Lung (tissue), 12 donors: ENCODE results near the gene ADPRH. TPM values are rescaled to one million over a fixed set of nuclear protein-coding genes. Genes with fewer than 3 reads are reported as not detected.

Experiments
- ATAC-seq: fragments of 200-7000 bp; cut with Tn5 transposase; one replicate; pipeline ENCODE4 v1.9.1; 2020; ENCODE audit warnings: moderate number of reproducible peaks; ENCODE audit not compliant: insufficient read depth, low FRiP score
- DNase-seq, 3 donors: peaks; one replicate each; pipeline ENCODE4 v3.0.0-alpha.2; 2013 to 2017
- H3K27ac ChIP-seq, 2 donors: one replicate each; pipeline ENCODE4 v1.5.1; 2013; ENCODE audit warnings: mild to moderate bottlenecking in 2 of 2, moderate library complexity in 2 of 2, control low read depth in 1 of 2, inconsistent platforms in 1 of 2, low read depth in 1 of 2, low read length in 1 of 2
- H3K27me3 ChIP-seq, 3 donors: one replicate each; pipeline ENCODE4 v1.5.1; 2013; ENCODE audit warnings: low read length in 2 of 3; ENCODE audit not compliant: control insufficient read depth in 3 of 3, insufficient read depth in 3 of 3
- H3K36me3 ChIP-seq, 4 donors: one replicate each; pipeline ENCODE4 v1.5.1; 2013; ENCODE audit warnings: low read length in 4 of 4, mild to moderate bottlenecking in 1 of 4, moderate library complexity in 1 of 4; ENCODE audit not compliant: control insufficient read depth in 4 of 4, insufficient read depth in 4 of 4
- H3K4me1 ChIP-seq, 5 donors: one replicate each; pipeline ENCODE4 v1.5.1; 2013; ENCODE audit warnings: low read length in 5 of 5, mild to moderate bottlenecking in 2 of 5, moderate library complexity in 1 of 5; ENCODE audit not compliant: control insufficient read depth in 5 of 5, insufficient read depth in 5 of 5
- H3K4me3 ChIP-seq: one replicate; pipeline ENCODE4 v1.5.1; 2013; ENCODE audit warnings: mild to moderate bottlenecking, control low read depth, moderate library complexity
- H3K9ac ChIP-seq, 2 donors: one replicate each; pipeline ENCODE4 v1.5.1; 2013; ENCODE audit warnings: low read length in 2 of 2, control low read depth in 1 of 2; ENCODE audit not compliant: insufficient read depth in 1 of 2
- H3K9me3 ChIP-seq, 4 donors: one replicate each; pipeline ENCODE4 v1.5.1; 2013; ENCODE audit warnings: low read length in 3 of 4, mild to moderate bottlenecking in 1 of 4, moderate library complexity in 1 of 4; ENCODE audit not compliant: control insufficient read depth in 4 of 4, insufficient read depth in 3 of 4
- WGBS, 2 donors: extraction: QIAGEN DNeasy Blood & Tissue Kit; methylation state at CpG; one replicate each; pipeline ENCODE4 v1.1.7; 2013; 5-methylcytosine and 5-hydroxymethylcytosine counted together
- polyA plus RNA-seq, 2 donors: library from polyadenylated mRNA; stranded (reverse); fragments of 200-250 nt; gene quantifications; one replicate each; pipeline ENCODE4 v1.2.1, GENCODE V29; 2013
- total RNA-seq, 2 donors: library from RNA; depleted of rRNA in 1 of 2; stranded (reverse); fragments of >200 nt in 1 of 2; gene quantifications; one replicate each; pipeline ENCODE4 v1.2.1, GENCODE V29; 2014 to 2021
- TF ChIP-seq, protein P1 (sequence below): IDR thresholded peaks from 2 replicates; pipeline ENCODE4 v1.5.1; 2012; ENCODE audit warnings: mild to moderate bottlenecking; ENCODE audit errors: control extremely low read depth, extremely low read depth
- donor health status: control.
- donor health status: control.
- donor health status: Bipolar disorder and iron deficiency.
- donor health status: healthy.
- donor health status: DM: yes; HTN: yes; CAD: no.

The ADPRH gene
- total and polyA plus RNA-seq, 4 donors: 5.4 to 26.3 (median 14.2) TPM

DNA sequence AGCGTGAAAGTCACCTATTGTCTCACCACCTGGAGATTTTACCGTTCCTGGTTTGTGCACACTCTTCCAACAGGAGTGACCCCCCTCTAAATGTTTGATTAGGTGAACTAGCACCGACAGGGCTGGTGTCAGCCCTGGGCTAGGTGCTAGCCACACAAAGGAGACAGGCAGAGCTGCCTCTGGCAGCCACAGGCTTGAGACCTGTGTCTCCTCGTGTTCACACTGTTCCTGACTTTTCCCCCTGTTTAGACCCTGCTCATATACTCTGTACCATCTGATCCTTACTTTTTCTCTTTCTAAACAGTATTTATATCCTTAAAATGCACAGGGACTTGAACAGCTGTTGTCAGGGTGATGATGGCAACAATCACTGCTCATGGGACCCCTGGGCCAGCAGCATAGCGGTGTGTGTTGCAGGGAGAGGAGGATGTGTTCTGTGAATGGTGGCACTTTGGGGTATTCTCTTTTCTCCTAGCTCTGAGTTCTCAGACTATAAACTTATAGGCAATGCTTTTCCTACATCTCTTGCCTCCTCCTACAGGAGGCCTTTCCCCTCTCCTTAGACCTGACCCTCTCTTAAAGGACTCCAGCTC, 25.4 kb upstream of the ADPRH start:
- no peaks in the 10 kb centered on the region for H3K9me3 ChIP-seq
- H3K4me1 ChIP-seq: peaks cover 0 to 2% (median 0%) of the 10 kb centered on the region in 5 donors
- H3K27ac ChIP-seq: no peak overlapping the region
- 66 to 69% methylated on average over 5 of the region's 5 CpGs for WGBS, 2 donors
- no peak overlapping the region for H3K9ac ChIP-seq
- H3K4me3 ChIP-seq: no peak overlapping the region
- no peak for DNase-seq
- H3K27me3 ChIP-seq: no peaks in the 10 kb centered on the region
- H3K36me3 ChIP-seq: peaks cover 0 to 7% (median 0%) of the 10 kb centered on the region in 4 donors
- TF ChIP-seq, protein P1, sequence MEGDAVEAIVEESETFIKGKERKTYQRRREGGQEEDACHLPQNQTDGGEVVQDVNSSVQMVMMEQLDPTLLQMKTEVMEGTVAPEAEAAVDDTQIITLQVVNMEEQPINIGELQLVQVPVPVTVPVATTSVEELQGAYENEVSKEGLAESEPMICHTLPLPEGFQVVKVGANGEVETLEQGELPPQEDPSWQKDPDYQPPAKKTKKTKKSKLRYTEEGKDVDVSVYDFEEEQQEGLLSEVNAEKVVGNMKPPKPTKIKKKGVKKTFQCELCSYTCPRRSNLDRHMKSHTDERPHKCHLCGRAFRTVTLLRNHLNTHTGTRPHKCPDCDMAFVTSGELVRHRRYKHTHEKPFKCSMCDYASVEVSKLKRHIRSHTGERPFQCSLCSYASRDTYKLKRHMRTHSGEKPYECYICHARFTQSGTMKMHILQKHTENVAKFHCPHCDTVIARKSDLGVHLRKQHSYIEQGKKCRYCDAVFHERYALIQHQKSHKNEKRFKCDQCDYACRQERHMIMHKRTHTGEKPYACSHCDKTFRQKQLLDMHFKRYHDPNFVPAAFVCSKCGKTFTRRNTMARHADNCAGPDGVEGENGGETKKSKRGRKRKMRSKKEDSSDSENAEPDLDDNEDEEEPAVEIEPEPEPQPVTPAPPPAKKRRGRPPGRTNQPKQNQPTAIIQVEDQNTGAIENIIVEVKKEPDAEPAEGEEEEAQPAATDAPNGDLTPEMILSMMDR: no peak
- no peak for ATAC-seq

DNA sequence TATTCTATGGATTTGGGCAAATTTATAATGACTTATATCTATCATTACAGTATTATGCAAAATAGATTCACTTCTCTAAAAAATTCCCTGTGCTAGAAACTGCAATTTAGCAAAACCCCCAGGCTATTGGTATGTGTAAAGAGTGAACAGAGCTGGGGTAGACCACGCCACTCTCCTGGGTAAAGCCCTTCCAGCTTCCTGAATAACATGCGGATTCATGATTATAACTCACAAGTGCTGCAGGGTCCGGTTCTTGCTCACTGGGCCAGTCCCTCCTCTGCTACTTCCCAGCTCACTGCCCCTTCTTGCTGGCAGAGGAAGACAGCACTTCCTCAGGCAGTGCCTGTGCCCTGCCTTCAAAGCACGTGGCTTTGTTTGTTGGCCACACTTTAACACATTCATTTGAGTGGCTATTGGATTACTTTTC, 24.0 kb upstream of the ADPRH start:
- no peak for DNase-seq
- Histone ChIP-seq H3K9ac (no peak overlapping the region), H3K9me3 (no peaks in the 10 kb centered on the region), H3K27me3 (no peaks in the 10 kb centered on the region), H3K27ac (no peak overlapping the region), H3K36me3 (peaks cover 0 to 7% (median 0%) of the 10 kb centered on the region in 4 donors), H3K4me3 (no peak overlapping the region), H3K4me1 (peaks cover 0 to 2% (median 0%) of the 10 kb centered on the region in 5 donors)
- peak; percentile 49 for ATAC-seq
- 28 to 31% methylated on average over 4 of the region's 4 CpGs for WGBS, 2 donors
- TF ChIP-seq, protein P1: no peak

DNA sequence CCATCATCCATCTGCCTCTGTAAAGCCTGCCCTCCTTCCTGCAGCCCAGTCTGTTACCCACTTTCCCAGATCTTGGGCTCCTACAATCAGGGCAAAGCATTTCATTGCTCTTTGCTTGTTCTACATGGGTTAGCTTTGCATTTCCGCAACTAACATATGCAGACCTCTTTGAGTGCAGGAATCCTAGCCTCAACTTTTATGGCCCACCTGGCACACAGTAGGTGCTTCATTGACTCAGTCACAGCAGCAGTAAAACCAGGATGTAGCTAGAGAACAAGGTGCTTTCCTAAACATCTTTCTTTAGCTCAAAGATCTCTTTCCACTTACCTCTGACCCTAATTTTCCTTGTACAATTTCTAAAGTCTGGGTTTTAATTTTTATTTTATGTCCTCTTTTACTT, 23.4 kb upstream of the ADPRH start:
- 73 to 97% methylated on average over 1 of the region's 1 CpG for WGBS, 2 donors

More for the DNA sequence above, 23.4 kb upstream of the ADPRH start:
- ATAC-seq: no peak
- no peak for DNase-seq
- peaks cover 0 to 2% (median 0%) of the 10 kb centered on the region in 5 donors for H3K4me1 ChIP-seq
- no peaks in the 10 kb centered on the region for H3K9me3 ChIP-seq
- H3K27me3 ChIP-seq: no peaks in the 10 kb centered on the region
- TF ChIP-seq, protein P1: no peak
- peaks cover 0 to 3% (median 0%) of the 10 kb centered on the region in 4 donors for H3K36me3 ChIP-seq
- no peak overlapping the region for H3K9ac ChIP-seq
- H3K4me3 ChIP-seq: no peak overlapping the region
- H3K27ac ChIP-seq: no peak overlapping the region
